HG03159 (cell line): ENCODE measurements around the gene AAMP.
A peak's percentile ranks its signal among the peaks of the same experiment; 100 is the strongest.
"Not testable (repeated sequence)": the region's sequence is repeated elsewhere in the genome, so short reads cannot be mapped to it uniquely, and the experiment has no call there.

Experiments used
- ATAC-seq: cut with Tn5 transposase; IDR thresholded peaks from one replicate; pipeline ENCODE4 v1.9.1; 2021; ENCODE audit warnings: mild to moderate bottlenecking, moderate library complexity; ENCODE audit not compliant: unreplicated experiment

Gene AAMP

GRCh38 chr2:218275371-218276072 is 5.6 kb upstream of the AAMP start:
- no peak for ATAC-seq

DNA sequence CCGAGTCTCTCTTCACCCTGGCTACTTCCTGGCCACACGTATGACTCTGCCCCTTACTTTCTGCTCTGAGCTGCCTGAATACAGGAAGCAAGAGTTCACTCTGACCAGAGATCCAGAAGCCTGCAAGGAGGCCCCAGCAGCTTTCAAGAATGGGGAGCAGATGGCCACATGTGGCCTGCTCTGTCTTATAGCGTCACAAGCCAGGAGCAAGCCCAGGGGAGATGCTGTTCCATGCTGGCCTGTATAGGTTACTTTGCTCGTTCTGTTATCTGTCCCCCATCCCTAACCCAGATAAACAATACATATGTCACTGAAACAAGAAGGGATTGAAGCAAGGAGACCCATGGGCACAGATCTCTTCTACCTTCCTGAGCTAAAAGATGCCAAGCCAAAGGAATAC is 4.6 kb upstream of the AAMP start:
- no peak for ATAC-seq

DNA sequence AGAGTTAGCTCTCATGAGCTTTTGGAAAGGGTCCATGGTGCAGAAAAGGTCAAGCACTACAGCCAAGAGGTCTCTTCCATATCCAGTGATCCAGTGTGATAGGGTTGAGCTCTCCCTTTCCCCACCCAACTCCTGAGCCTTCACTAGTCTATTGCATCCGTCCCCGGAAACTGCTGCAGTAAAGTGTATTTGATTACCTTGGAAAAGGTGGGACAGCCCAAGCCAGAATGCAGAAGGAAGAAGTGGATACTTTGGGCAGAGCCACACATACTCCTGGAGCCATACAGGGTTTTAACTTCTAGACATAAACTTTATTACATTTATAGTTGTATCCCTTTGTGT is 3.9 kb upstream of the AAMP start:
- ATAC-seq: no peak

DNA sequence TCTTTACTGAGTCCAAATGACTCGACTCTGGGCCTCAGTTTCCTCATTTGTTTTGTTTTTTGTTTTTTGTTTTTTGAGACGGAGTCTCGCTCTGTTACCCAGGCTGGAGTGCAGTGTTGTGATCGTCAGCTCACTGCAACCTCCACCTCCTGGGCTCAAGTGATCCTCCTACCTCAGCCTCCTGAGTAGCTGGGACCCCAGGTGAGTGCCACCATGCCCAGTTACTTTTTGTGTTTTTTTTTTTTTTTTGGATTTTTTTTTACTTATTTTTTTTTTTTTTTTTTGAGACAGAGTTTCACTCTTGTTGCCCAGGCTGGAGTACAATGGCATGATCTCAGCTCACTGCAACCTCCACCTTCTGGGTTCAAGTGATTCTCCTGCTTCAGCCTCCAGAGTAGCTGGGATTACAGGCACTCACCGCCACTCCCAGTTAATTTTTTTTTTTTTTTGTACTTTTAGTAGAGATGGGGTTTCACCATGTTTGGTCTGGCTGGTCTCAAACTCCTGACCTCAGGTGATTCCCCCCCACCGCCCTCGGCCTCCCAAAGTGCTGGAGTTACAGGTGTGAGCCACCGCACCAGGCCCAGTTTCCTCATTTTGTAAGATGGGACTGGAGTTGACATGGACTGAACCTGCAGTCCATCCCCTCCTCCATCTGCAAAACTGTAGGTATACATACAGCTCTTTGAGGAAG is 3.4 kb upstream of the AAMP start:
- not testable (repeated sequence) for ATAC-seq

- peak; percentile 32 for ATAC-seq
Measured at GRCh38 chr2:218272531-218273212, 2.7 kb upstream of the AAMP start.

GRCh38 chr2:218271865-218272530 is 2.1 kb upstream of the AAMP start:
- no peak for ATAC-seq

GRCh38 chr2:218271487-218271797 is 1.5 kb upstream of the AAMP start:
- ATAC-seq: no peak

DNA sequence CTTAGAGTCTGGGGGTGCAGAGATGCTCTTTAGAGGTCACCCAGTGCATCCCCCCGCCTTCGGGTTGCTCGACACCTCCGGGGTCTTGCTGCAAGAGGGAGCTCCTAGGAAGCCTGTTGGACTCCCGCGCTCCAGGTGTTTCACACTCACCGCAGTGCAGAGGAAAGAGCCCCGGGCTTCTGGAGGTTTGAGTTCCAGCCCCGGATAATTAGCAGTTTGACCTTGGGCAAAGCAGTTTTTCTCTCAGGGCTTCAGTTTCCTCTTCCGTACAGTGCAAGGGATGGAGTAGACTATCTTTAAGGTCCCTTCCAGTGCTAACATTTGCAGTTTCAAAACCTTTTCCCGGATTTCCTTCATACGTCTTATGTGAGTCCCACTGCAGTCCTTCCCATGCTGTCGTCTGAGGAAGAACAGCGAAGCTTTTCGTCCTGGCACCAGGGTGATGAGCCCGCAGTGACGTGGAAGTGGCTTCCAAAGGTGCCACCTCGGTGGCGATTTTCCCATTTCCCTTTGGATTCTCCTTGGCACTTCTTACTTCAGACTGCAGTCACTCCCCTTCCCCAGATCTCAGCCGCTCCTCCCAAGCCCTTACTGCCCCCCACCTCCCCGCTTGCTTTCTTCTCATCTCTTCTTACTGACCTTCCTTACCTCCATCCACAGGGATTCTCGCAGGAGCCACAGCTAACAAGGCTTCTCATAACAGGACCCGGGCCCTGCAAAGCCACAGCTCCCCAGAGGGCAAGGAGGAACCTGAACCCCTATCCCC is 967 bp upstream of the AAMP start:
- no peak for ATAC-seq

GRCh38 chr2:218267259-218267658 is 2.7 kb downstream of the AAMP start:
- ATAC-seq: no peak

- no peak for ATAC-seq
Measured at GRCh38 chr2:218266316-218266979, 3.5 kb downstream of the AAMP start.

DNA sequence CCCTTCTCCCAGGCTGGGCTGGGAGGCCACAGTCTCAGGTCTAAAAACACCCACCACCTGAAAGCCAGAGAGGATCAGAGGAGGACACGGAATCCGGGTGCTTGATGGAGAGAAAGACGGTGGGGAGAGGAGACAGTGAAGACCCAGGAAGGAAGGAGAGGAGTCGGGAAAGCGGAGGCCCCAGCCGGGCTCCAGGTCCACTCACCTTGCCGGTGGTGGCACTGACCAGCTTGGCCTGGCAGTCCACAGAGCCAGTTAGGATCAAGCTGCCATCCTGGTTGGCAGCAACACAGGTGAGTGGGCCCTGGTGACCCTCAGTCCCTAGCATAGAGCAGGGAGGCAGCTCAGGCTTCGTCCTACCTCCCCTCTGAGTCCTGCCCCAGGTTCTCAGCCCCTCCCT is 4.3 kb downstream of the AAMP start:
- no peak for ATAC-seq

DNA sequence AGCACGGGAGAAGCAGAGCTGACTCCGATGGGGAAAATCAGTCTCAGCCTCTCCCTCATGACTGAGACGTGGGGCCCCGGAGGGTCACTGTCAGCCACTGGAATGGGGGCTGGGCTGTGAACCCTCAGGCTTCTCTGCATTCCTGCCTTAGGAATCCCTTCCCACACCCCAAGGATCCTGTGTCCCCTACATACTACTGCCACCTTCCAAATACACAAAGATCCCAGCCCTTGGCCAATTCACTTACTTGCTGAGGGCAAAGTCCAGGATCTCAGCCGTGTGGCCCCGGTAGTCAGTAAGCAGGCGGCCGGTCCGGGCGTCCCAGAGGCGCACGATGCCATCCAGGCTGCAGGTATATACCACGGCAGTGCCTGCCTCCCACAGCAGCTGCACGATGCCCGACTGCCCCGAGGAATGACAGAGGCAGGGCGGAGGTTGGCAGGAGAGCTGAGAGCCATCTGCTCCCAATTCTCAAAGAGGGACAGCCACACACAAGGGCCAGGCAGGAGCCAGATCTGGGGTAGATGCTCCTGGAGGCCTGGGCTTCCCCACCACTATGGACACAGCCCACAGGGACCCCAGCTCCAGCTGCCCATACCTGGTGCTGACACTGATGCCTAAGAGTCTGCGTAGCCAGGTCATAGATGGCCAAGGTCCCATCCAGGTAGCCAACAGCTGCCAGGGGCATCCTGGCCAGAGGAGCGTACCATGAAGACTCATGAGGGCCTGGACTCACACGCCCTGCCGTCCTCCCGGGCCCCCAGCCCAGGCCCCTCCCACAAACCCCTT is 5.0 kb downstream of the AAMP start:
- no peak for ATAC-seq

- ATAC-seq: no peak
Measured at GRCh38 chr2:218263817-218264641, 5.9 kb downstream of the AAMP start.

DNA sequence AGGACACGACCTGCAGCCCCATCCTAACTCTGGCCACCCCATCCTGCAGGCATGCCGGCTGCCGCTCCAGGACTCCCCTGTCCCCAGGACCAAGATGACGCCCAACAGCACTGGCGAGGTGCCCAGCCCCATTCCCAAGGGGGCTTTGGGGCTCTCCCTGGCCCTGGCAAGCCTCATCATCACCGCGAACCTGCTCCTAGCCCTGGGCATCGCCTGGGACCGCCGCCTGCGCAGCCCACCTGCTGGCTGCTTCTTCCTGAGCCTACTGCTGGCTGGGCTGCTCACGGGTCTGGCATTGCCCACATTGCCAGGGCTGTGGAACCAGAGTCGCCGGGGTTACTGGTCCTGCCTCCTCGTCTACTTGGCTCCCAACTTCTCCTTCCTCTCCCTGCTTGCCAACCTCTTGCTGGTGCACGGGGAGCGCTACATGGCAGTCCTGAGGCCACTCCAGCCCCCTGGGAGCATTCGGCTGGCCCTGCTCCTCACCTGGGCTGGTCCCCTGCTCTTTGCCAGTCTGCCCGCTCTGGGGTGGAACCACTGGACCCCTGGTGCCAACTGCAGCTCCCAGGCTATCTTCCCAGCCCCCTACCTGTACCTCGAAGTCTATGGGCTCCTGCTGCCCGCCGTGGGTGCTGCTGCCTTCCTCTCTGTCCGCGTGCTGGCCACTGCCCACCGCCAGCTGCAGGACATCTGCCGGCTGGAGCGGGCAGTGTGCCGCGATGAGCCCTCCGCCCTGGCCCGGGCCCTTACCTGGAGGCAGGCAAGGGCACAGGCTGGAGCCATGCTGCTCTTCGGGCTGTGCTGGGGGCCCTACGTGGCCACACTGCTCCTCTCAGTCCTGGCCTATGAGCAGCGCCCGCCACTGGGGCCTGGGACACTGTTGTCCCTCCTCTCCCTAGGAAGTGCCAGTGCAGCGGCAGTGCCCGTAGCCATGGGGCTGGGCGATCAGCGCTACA is 7.0 kb downstream of the AAMP start:
- no peak for ATAC-seq

- ATAC-seq: no peak
Measured at GRCh38 chr2:218262237-218262600, 7.7 kb downstream of the AAMP start.

- ATAC-seq: no peak
Measured at GRCh38 chr2:218261423-218262236, 8.3 kb downstream of the AAMP start.
